ENCODE measurements around the gene ARSA. TPM values are rescaled to one million over a fixed set of nuclear protein-coding genes. Genes with fewer than 3 reads are reported as not detected.
"Not testable (repeated sequence)": the region's sequence is repeated elsewhere in the genome, so short reads cannot be mapped to it uniquely, and the experiment has no call there.

ARSA gene
- total RNA-seq, 2 experiments from 2014 or later, result 31.6 to 34.4 TPM

DNA sequence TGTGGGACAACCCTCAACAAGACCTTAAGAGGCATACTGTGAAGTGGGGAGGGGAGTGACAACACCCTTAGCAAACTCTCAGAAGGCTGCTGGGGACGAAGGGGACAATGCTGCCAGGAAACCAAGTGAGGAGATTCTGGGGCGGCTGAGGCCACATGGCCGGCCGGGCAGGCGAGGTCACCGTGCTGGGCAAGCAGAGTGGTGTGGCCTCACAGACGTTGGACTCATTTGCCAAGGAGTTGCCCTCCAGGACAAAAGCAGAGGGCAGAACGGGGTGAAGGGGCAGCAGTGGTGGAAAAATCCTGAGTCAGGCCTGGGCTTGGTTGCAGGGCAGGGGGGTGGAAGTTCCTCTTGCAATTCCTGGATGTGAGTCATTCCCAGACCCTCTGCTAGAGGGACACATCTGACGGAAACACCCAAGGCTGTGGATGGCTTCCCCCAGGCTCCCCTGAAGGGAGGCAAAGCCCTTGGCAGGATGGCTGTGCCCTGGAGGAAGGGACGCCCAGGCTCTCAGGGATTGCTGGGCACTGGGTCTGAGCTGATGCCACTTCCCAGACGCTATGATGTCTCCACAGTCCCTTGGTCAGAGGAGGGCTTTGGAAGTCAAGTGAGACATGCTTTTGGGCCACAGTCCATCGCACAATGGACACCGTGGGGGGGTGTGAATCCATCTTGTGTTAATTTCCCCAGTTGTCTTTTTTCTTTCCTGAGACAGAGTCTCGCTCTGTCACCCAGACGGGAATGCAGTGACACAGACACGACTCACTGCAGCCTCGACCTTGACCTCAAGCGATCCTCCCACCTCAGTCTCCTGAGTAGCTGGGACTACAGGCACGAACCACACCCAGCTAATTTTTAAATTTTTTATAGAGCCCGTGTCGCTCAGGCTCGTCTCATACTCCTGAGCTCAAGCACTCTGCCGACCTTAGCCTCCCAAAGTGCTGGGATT, 28.4 kb upstream of the ARSA start:
- BruUV-seq (replicated peaks), result no TSS peak
- no peaks in the 10 kb centered on the region for H3K9me3 ChIP-seq (ENCODE audit: low read length)
- H3K4me1 ChIP-seq (ENCODE audit: insufficient read depth, low read length, poor library complexity, severe bottlenecking), result no peaks in the 10 kb centered on the region
- no peaks in the 10 kb centered on the region for H4K20me1 ChIP-seq (ENCODE audit: insufficient read depth, low read length)
- H2AFZ ChIP-seq (ENCODE audit: low read length), result no peak overlapping the region
- CTCF ChIA-PET (ENCODE audit: unreplicated experiment), result no interaction called here
- POLR2A ChIA-PET, result no interaction called here
- no peak for DNase-seq (ENCODE audit: low spot score)
- H3K4me3 ChIP-seq (ENCODE audit: low read depth, low read length, poor library complexity, severe bottlenecking), result no peak overlapping the region
- no peak overlapping the region for H3K4me2 ChIP-seq (ENCODE audit: low read length)
- no peaks in the 10 kb centered on the region for H3K9me2 ChIP-seq (ENCODE audit: insufficient read depth, low read length)
- no peak overlapping the region for H3K27ac ChIP-seq (ENCODE audit: low read depth, low read length, poor library complexity, severe bottlenecking)
- TF ChIP-seq EZH2phosphoT487 (IDR thresholded peaks at IDR 0.05; ENCODE audit: borderline replicate concordance, low read depth, low read length), result no peak
- TF ChIP-seq, protein P1, sequence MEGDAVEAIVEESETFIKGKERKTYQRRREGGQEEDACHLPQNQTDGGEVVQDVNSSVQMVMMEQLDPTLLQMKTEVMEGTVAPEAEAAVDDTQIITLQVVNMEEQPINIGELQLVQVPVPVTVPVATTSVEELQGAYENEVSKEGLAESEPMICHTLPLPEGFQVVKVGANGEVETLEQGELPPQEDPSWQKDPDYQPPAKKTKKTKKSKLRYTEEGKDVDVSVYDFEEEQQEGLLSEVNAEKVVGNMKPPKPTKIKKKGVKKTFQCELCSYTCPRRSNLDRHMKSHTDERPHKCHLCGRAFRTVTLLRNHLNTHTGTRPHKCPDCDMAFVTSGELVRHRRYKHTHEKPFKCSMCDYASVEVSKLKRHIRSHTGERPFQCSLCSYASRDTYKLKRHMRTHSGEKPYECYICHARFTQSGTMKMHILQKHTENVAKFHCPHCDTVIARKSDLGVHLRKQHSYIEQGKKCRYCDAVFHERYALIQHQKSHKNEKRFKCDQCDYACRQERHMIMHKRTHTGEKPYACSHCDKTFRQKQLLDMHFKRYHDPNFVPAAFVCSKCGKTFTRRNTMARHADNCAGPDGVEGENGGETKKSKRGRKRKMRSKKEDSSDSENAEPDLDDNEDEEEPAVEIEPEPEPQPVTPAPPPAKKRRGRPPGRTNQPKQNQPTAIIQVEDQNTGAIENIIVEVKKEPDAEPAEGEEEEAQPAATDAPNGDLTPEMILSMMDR (conservative IDR thresholded peaks at IDR 0.05; ENCODE audit: low read length), result no peak
- intact Hi-C loops (cut with micrococcal nuclease; ENCODE audit: unreplicated experiment), result no loop called here
- H3K36me3 ChIP-seq (ENCODE audit: insufficient read depth, low read length), result no peaks in the 10 kb centered on the region
- H3K79me2 ChIP-seq (ENCODE audit: insufficient read depth, low read depth, low read length), result no peaks in the 10 kb centered on the region

DNA sequence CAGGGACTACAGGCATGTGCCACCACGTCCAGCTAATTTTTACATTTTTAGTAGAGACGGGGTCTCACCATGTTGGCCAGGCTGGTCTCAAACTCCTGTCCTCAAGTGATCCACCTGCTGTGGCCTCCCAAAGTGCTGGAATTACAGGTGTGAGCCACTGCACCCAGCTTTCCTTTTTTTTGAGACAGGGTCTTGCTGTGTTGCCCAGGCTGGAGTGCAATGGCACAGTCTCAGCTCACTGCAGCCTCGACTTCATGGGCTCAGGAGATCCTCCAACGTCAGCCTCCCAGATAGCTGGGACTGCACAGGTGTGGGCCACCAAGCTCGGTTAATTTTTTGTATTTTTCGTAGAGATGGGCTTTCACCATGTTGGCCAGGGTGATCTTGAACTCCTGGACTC, 26.7 kb upstream of the ARSA start:
- intact Hi-C loops (cut with micrococcal nuclease; ENCODE audit: unreplicated experiment); POLR2A ChIA-PET; H3K79me2 ChIP-seq (ENCODE audit: insufficient read depth, low read depth, low read length); BruUV-seq (replicated peaks); H3K27ac ChIP-seq (ENCODE audit: low read depth, low read length, poor library complexity, severe bottlenecking); H3K36me3 ChIP-seq (ENCODE audit: insufficient read depth, low read length); H2AFZ ChIP-seq (ENCODE audit: low read length); CTCF ChIA-PET (ENCODE audit: unreplicated experiment); H3K4me1 ChIP-seq (ENCODE audit: insufficient read depth, low read length, poor library complexity, severe bottlenecking); H3K9me2 ChIP-seq (ENCODE audit: insufficient read depth, low read length); H3K4me2 ChIP-seq (ENCODE audit: low read length); H3K4me3 ChIP-seq (ENCODE audit: low read depth, low read length, poor library complexity, severe bottlenecking); H4K20me1 ChIP-seq (ENCODE audit: insufficient read depth, low read length); DNase-seq (ENCODE audit: low spot score); H3K9me3 ChIP-seq (ENCODE audit: low read length): not testable (repeated sequence)

GRCh38 chr22:50653256-50653655, 25.3 kb upstream of the ARSA start:
- H3K9me2 ChIP-seq (ENCODE audit: insufficient read depth, low read length), result no peaks in the 10 kb centered on the region
- no peak for DNase-seq (ENCODE audit: low spot score)
- ChIA-PET POLR2A (no interaction called here), CTCF (ENCODE audit: unreplicated experiment) (no interaction called here)
- no peaks in the 10 kb centered on the region for H3K36me3 ChIP-seq (ENCODE audit: insufficient read depth, low read length)
- H3K4me1 ChIP-seq (ENCODE audit: insufficient read depth, low read length, poor library complexity, severe bottlenecking), result no peaks in the 10 kb centered on the region
- H3K27ac ChIP-seq (ENCODE audit: low read depth, low read length, poor library complexity, severe bottlenecking), result no peak overlapping the region
- H3K9me3 ChIP-seq (ENCODE audit: low read length), result peaks cover 18% of the 10 kb centered on the region; the same call in 1 of the 2 replicates
- BruUV-seq (replicated peaks), result no TSS peak
- no peak overlapping the region for H2AFZ ChIP-seq (ENCODE audit: low read length)
- no peak overlapping the region for H3K4me3 ChIP-seq (ENCODE audit: low read depth, low read length, poor library complexity, severe bottlenecking)
- TF ChIP-seq, protein P1 (conservative IDR thresholded peaks at IDR 0.05; ENCODE audit: low read length), result no peak
- no peak for TF ChIP-seq EZH2phosphoT487 (IDR thresholded peaks at IDR 0.05; ENCODE audit: borderline replicate concordance, low read depth, low read length)
- no peaks in the 10 kb centered on the region for H3K79me2 ChIP-seq (ENCODE audit: insufficient read depth, low read depth, low read length)
- intact Hi-C loops (cut with micrococcal nuclease; ENCODE audit: unreplicated experiment), result no loop called here
- H3K4me2 ChIP-seq (ENCODE audit: low read length), result no peak overlapping the region
- no peaks in the 10 kb centered on the region for H4K20me1 ChIP-seq (ENCODE audit: insufficient read depth, low read length)

GRCh38 chr22:50643821-50644101, 15.8 kb upstream of the ARSA start:
- H4K20me1 ChIP-seq (ENCODE audit: insufficient read depth, low read length); H3K27ac ChIP-seq (ENCODE audit: low read depth, low read length, poor library complexity, severe bottlenecking); CTCF ChIA-PET (ENCODE audit: unreplicated experiment); H3K4me3 ChIP-seq (ENCODE audit: low read depth, low read length, poor library complexity, severe bottlenecking); POLR2A ChIA-PET; H3K36me3 ChIP-seq (ENCODE audit: insufficient read depth, low read length); intact Hi-C loops (cut with micrococcal nuclease; ENCODE audit: unreplicated experiment); DNase-seq (ENCODE audit: low spot score); H3K4me1 ChIP-seq (ENCODE audit: insufficient read depth, low read length, poor library complexity, severe bottlenecking); H3K79me2 ChIP-seq (ENCODE audit: insufficient read depth, low read depth, low read length); H3K4me2 ChIP-seq (ENCODE audit: low read length); H2AFZ ChIP-seq (ENCODE audit: low read length); BruUV-seq (replicated peaks); H3K9me2 ChIP-seq (ENCODE audit: insufficient read depth, low read length): not testable (repeated sequence)
- peaks cover 14% of the 10 kb centered on the region; the same call in 1 of the 2 replicates for H3K9me3 ChIP-seq (ENCODE audit: low read length)

DNA sequence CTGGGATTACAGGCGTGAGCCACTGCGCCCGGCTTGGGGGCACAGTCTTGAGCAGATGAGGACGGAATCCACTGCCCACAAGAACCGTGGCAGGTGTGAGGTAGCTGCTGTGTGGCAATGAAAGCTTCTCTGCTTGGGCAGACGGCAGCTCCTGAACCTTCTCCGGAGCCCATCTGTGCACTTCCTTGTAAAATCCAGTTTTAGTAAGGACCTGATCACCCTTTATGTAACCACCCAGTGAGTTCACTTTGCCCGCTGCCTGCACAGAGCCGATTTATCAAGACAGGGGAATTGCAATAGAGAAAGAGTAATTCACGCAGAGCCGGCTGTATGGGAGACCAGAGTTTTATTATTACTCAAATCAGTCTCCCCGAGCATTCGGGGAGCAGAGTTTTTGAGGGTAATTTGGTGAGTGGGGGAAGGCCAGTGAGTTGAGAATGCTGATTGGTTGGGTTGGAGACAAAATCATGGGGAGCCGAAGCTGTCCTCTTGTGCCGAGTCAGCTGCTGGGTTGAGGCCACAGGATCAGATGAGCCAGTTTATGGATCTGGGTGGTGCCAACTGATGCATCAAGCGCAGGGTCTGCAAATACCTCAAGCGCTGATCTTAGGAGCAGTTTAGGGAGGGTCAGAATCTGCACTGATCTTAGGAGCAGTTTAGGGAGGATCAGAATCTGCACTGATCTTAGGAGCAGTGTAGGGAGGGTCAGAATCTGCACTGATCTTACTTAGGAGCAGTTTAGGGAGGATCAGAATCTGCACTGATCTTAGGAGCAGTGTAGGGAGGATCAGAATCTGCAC, 15.3 kb upstream of the ARSA start:
- H2AFZ ChIP-seq (ENCODE audit: low read length); DNase-seq (ENCODE audit: low spot score); H3K36me3 ChIP-seq (ENCODE audit: insufficient read depth, low read length); H3K27ac ChIP-seq (ENCODE audit: low read depth, low read length, poor library complexity, severe bottlenecking); BruUV-seq (replicated peaks); H4K20me1 ChIP-seq (ENCODE audit: insufficient read depth, low read length); POLR2A ChIA-PET; H3K4me3 ChIP-seq (ENCODE audit: low read depth, low read length, poor library complexity, severe bottlenecking); H3K79me2 ChIP-seq (ENCODE audit: insufficient read depth, low read depth, low read length); intact Hi-C loops (cut with micrococcal nuclease; ENCODE audit: unreplicated experiment); H3K9me2 ChIP-seq (ENCODE audit: insufficient read depth, low read length); CTCF ChIA-PET (ENCODE audit: unreplicated experiment); H3K4me1 ChIP-seq (ENCODE audit: insufficient read depth, low read length, poor library complexity, severe bottlenecking); H3K4me2 ChIP-seq (ENCODE audit: low read length): not testable (repeated sequence)
- peaks cover 10% of the 10 kb centered on the region; the same call in 1 of the 2 replicates for H3K9me3 ChIP-seq (ENCODE audit: low read length)
